NCI-H1417 (cell line): ENCODE measurements around the gene HMGCS1.
"Not testable (repeated sequence)": the region's sequence is repeated elsewhere in the genome, so short reads cannot be mapped to it uniquely, and the experiment has no call there.

Experiments used
- DNase-seq, 3 experiments: peaks; one replicate each; lab custom pipeline; 2025; lab: John Stamatoyannopoulos, UW

Gene HMGCS1

DNA sequence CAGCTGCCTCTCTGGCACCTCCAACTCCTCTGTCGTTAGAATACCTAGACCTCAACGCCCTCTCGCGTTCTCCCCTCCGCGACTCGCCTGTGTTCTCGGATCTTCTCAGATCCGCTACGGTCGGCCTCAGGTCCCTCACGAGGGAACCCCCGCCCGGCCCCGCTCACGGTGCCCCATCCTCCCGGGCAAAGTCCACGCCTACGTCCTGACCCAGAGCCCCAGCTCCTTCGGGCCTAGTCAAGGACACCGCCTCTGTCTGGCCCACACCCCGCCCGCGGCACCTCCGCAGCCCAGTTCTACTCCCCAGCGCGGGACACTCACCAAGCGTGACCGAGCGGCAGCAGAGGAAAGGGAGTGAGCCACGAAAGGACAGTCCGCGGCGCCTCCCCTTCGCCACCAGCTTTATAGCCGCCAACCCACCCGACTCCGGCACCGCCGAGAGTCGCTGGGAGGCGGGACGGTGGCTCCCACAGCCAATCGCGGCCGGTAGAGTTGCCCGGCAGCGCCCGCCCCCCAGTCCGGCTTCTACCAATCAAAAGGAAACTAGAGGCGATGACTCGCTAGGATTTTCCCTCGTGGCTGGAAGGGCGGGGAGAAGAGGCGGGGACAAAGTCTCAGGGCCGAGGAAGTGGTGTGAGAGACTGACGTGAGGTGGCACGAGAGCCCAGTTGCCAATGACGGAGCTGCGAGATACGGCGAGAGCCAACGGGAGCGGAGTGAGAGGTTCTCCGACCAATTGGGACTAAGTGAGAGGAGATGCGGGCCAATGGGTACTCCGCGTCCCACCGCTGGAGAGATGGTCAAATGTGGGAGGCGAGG, at the start of gene HMGCS1:
Gene HMGCS1 (minus strand): TSS at position 378 of the 819 bp plus-strand sequence. CDS start 14,447 bp downstream, outside the sequence.
- DNase-seq, result peak; percentile 100

DNA sequence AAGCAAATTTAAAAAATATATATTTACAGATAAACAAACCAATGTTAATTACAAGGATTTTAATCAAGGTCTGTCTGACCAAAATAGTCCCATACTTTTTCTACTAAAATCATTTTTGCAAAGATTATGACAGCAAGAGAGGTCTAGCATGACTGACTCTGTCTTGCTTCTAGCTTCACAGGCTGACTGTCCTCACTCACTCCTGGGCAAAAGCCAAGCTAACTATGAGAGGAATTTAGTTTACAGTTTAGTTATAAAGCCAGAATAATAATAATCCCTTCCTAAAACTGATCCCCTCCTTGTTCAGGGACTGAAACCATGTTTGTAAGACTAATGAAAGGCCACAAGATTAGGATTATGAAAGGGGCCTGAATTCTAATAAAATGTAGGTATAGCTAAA, 45.5 kb upstream of the HMGCS1 start:
- DNase-seq, result no peak

GRCh38 chr5:43358301-43358700, 45.1 kb upstream of the HMGCS1 start:
- no peak for DNase-seq

DNA sequence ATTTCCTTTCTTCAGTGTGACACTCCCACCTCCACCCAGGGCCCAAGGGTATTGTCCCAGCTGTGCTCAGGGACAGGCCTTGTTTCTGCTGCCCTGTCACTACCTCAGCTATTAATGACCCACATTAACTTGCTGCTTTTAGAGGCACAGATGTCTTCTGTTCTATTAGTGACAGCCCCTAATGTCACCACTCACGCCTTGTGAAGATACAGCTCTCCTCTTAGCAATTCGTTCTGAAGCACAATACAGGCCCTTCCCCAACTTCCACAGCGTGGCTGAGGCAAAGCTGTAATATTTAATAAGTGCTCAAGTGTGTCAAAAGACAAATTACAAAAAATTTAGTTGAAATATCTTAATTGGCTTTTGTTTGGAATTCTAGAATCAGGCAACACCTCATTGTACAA, 44.7 kb upstream of the HMGCS1 start:
- DNase-seq, result no peak

- no peak for DNase-seq
Measured at GRCh38 chr5:43357067-43357466, 43.9 kb upstream of the HMGCS1 start.

DNA sequence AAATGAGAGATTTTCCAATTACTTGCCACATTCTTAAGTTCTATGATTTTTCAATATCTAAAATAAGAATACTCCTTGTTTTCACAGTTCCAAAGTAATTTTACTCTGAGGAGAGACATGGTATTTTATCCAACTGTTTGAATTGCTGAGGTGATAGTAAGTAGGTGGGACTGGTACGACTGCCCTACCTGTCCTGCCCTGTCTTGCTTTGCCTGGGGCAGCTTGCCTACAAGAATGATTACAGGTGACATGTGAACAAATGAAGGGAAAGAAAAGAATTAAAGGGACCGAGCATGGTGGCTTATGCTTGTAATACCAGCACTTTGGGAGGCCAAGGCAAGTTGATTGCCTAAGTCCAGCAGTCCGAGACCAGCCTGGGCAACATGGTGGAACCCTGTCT, 41.6 kb upstream of the HMGCS1 start:
- DNase-seq, result no peak

GRCh38 chr5:43353668-43354067, 40.5 kb upstream of the HMGCS1 start:
- DNase-seq, result no peak

GRCh38 chr5:43352915-43353314, 39.7 kb upstream of the HMGCS1 start:
- no peak for DNase-seq

GRCh38 chr5:43352131-43352530, 38.9 kb upstream of the HMGCS1 start:
- DNase-seq, result no peak

GRCh38 chr5:43348861-43349363, 35.7 kb upstream of the HMGCS1 start:
- no peak for DNase-seq

GRCh38 chr5:43348207-43348606, 35.0 kb upstream of the HMGCS1 start:
- no peak for DNase-seq

DNA sequence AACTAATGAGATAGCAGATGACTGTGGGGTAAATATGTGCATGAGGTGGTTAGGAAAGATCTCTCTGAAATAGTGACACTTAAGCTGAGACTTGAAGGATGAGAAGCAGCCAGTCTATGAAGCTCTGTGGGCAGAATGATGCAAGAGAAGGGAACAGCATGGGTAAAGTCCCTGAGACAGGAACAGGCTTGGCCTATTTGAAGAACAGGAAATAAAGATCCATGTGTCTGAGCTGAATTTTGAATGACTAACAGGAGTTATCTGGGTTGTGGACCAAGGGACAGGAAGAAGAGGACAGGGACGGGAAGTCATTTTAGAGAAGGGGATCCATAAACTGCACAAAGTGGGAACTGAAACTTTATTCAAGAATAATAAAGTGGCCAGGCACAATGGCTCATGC, 25.6 kb upstream of the HMGCS1 start:
- no peak for DNase-seq

DNA sequence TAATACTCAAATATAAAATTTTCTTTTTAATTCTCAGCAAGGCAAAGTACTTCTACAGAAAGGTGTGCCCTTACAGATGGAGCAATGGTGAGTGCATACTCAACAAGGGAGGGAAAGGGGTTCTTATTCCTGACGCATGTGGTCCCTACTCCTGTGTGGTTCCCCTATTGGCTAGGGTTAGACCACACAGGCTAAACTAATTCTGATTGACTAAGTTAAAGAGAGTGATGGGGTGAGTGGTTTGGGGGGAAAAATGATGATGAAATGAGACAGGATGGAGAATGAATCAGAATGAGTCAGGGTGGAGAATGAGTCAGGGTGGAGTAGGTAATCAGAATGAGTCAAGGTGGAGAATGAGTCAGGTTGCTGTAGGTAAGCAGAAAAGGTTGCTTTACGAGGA, 22.9 kb upstream of the HMGCS1 start:
- DNase-seq, result no peak

DNA sequence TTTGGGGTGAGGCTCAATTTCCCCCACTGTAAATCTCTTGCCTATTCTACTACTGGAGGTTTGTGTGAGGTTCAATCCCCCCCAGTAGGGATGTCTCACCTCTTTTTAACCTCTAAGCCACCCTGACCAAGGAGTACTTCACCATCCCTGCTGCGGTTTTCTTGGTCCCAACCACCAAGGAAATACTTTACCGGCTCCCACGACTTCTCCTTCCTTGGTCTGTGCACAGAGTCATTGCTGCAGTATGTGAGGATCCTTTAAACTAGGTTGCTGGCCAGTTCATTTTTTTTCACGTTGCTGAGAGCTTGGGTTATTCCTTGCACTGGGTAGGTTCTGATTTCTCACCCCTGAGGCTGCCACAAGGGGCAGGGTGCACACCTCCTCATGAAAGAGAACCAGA, 22.5 kb upstream of the HMGCS1 start:
- no peak for DNase-seq

GRCh38 chr5:43332401-43332800, 19.2 kb upstream of the HMGCS1 start:
- DNase-seq, result no peak

GRCh38 chr5:43325624-43326023, 12.4 kb upstream of the HMGCS1 start:
- DNase-seq, result not testable (repeated sequence)

DNA sequence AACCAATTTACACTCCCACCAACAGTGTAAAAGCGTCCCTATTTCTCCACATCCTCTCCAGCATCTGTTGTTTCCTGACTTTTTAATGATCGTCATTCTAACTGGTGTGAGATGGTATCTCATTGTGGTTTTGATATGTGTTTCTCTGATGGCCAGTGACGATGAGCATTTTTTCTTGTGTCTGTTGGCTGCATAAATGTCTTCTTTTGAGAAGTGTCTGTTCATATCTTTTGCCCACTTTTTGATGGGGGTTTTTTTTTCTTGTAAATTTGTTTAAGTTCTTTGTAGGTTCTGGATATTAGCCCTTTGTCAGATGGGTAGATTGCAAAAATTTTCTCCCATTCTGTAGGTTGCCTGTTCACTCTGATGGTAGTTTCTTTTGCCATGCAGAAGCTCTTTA, 10.3 kb upstream of the HMGCS1 start:
- DNase-seq, result not testable (repeated sequence)

DNA sequence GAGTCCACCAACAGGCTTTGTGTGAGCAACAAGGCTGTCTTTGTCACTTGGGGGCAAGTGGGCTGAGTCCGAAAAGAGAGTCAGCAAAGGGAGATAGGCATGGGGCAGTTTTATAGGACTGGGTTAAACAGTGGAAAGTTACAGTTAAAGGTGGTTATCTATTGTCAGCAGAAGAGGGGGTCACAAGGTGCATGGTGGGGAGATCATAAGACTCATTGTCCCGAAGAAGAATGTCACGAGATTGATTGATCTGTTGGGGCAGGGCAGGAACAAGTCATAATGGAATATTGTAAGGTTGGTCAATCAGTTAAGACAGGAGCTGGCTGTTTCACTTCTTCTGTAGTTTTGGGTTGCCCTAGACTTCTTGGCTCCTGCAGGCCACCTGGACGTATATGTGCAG, 7.6 kb upstream of the HMGCS1 start:
- DNase-seq, result no peak

DNA sequence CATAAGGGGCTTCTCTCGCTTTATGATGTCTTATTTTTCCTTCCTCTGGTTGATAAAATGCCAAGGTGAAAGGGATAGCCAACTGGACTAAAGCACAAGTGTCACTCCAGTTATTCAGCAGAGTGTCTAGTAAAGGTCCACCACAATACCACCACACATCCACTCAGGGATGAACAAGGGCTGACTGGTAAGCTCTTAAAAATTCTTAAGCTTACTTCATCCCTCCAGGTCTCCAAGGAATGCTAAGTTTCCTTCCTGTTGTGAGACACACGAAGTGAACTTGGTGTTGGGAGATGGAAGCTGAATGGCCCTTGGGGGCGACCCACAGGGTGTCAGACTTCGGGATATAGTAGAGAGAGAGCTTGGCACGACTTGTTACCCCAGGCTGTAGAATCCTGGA, 3.2 kb upstream of the HMGCS1 start:
- DNase-seq, result no peak

GRCh38 chr5:43315682-43316081, 2.5 kb upstream of the HMGCS1 start:
- no peak for DNase-seq

GRCh38 chr5:43315263-43315662, 2.1 kb upstream of the HMGCS1 start:
- DNase-seq, result no peak

GRCh38 chr5:43314724-43315123, 1.5 kb upstream of the HMGCS1 start:
- DNase-seq, result no peak

GRCh38 chr5:43313854-43314457, 744 bp upstream of the HMGCS1 start:
- DNase-seq, result peak in 1 of 3 experiments; percentile 62

DNA sequence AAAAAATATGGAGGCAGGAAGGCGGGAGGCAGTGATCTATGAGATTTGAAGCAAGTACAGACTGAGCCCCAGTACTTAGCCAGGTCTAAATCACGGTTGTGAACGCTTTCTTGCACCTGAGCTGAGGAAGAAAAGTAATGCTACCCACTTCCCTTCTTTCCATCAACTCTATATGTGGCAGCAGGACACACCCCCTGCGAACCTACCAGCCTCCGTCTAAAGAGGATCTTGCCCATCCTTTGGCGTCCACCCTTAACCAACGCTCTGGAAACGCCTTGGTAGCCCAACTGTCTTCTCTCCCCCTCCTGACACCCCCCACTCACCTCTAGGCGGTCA, 545 bp downstream of the HMGCS1 start:
- DNase-seq, result no peak
